GM21737 (cell line): ENCODE results near the gene TMEM41A.

Experiments
- ATAC-seq: cut with Tn5 transposase; IDR thresholded peaks from one replicate; pipeline ENCODE4 v1.9.1; 2021; ENCODE audit warnings: mild to moderate bottlenecking, moderate library complexity; ENCODE audit not compliant: unreplicated experiment

The TMEM41A gene

GRCh38 chr3:185498503-185499396, at the start of gene TMEM41A:
Gene TMEM41A (minus strand): TSS chr3:185499035. CDS start chr3:185498961, 74 bp downstream.
- ATAC-seq, result peak; percentile 96

- no peak for ATAC-seq
Observed at GRCh38 chr3:185540695-185541094, 41.9 kb upstream of the TMEM41A start.

- no peak for ATAC-seq
Observed at GRCh38 chr3:185539934-185540333, 41.1 kb upstream of the TMEM41A start.

- ATAC-seq, result peak; percentile 99
Observed at GRCh38 chr3:185537369-185537970, 38.6 kb upstream of the TMEM41A start.

GRCh38 chr3:185534511-185534910, 35.7 kb upstream of the TMEM41A start:
- no peak for ATAC-seq

GRCh38 chr3:185532901-185533300, 34.1 kb upstream of the TMEM41A start:
- no peak for ATAC-seq

- ATAC-seq, result no peak
Observed at GRCh38 chr3:185530856-185531255, 32.0 kb upstream of the TMEM41A start.

GRCh38 chr3:185528532-185528931, 29.7 kb upstream of the TMEM41A start:
- ATAC-seq, result no peak

GRCh38 chr3:185527364-185527763, 28.5 kb upstream of the TMEM41A start:
- ATAC-seq, result no peak

GRCh38 chr3:185526349-185526951, 27.6 kb upstream of the TMEM41A start:
- ATAC-seq, result no peak

- ATAC-seq, result no peak
Observed at GRCh38 chr3:185521349-185522138, 22.7 kb upstream of the TMEM41A start.

- ATAC-seq, result no peak
Observed at GRCh38 chr3:185519021-185519420, 20.2 kb upstream of the TMEM41A start.

- ATAC-seq, result no peak
Observed at GRCh38 chr3:185517387-185518130, 18.7 kb upstream of the TMEM41A start.

- no peak for ATAC-seq
Observed at GRCh38 chr3:185511711-185512110, 12.9 kb upstream of the TMEM41A start.

- no peak for ATAC-seq
Observed at GRCh38 chr3:185508335-185508991, 9.6 kb upstream of the TMEM41A start.

- ATAC-seq, result no peak
Observed at GRCh38 chr3:185507883-185508282, 9.0 kb upstream of the TMEM41A start.

- no peak for ATAC-seq
Observed at GRCh38 chr3:185504636-185505035, 5.8 kb upstream of the TMEM41A start.

GRCh38 chr3:185503521-185503920, 4.7 kb upstream of the TMEM41A start:
- no peak for ATAC-seq

GRCh38 chr3:185502987-185503386, 4.2 kb upstream of the TMEM41A start:
- no peak for ATAC-seq

- no peak for ATAC-seq
Observed at GRCh38 chr3:185490241-185490640, 8.6 kb downstream of the TMEM41A start.
